CD14-positive monocyte (primary cell): Measurements from ENCODE around the gene OR10G3. TPM values are rescaled to one million over a fixed set of nuclear protein-coding genes. Genes with fewer than 3 reads are reported as not detected.
A peak's percentile ranks its signal among the peaks of the same experiment; 100 is the strongest.

Experiments used
- DNase-seq, 3 donors: peaks; one replicate each; pipeline ENCODE4 v3.0.0-alpha.2; 2011 to 2022
- H2AFZ ChIP-seq: 2 replicates; pipeline ENCODE4 v1.6.0; 2012; ENCODE audit warnings: mild to moderate bottlenecking, low read depth, low read length, inconsistent platforms; ENCODE audit not compliant: insufficient read depth, poor library complexity, severe bottlenecking
- H3K27ac ChIP-seq, 2 donors: 1 replicate in 1 of 2; 2 replicates in 1 of 2; pipeline ENCODE4 v1.5.1; 2012 to 2013; ENCODE audit warnings: low read length in 2 of 2, control low read depth in 1 of 2, inconsistent platforms in 1 of 2, low read depth in 1 of 2, mild to moderate bottlenecking in 1 of 2
- H3K27me3 ChIP-seq, 2 donors: one replicate each; pipeline versions ENCODE4 v1.6.0 to v1.6.1; 2011 to 2013; ENCODE audit warnings: low read length in 2 of 2; ENCODE audit not compliant: control insufficient read depth in 2 of 2, insufficient read depth in 2 of 2
- H3K36me3 ChIP-seq, 2 donors: replicated peaks in 1 of 2; 1 replicate in 1 of 2; 2 replicates in 1 of 2; pipeline versions ENCODE4 v1.5.1 to v1.6.1; 2012 to 2013; ENCODE audit warnings: low read length in 2 of 2, control low read depth in 1 of 2, inconsistent platforms in 1 of 2, mild to moderate bottlenecking in 1 of 2; ENCODE audit not compliant: insufficient read depth in 2 of 2, control insufficient read depth in 1 of 2
- H3K4me1 ChIP-seq, 2 donors: 1 replicate in 1 of 2; 2 replicates in 1 of 2; pipeline versions ENCODE4 v1.5.1 to v1.6.1; 2012 to 2013; ENCODE audit warnings: low read length in 2 of 2, control low read depth in 1 of 2, inconsistent platforms in 1 of 2, mild to moderate bottlenecking in 1 of 2, moderate library complexity in 1 of 2; ENCODE audit not compliant: insufficient read depth in 2 of 2, control insufficient read depth in 1 of 2
- H3K4me2 ChIP-seq: replicated peaks from 2 replicates; pipeline ENCODE3; 2012; ENCODE audit warnings: low read length, moderate library complexity, mild to moderate bottlenecking; ENCODE audit not compliant: poor library complexity, severe bottlenecking; ENCODE audit errors: extremely low read depth
- H3K4me3 ChIP-seq, 3 experiments: fragments of 200-600 bp in 1 of 3; sonication (generic) in 1 of 3; replicated peaks in 1 of 3; 1 replicate in 2 of 3; 2 replicates in 1 of 3; pipeline ENCODE4 v1.5.1; 2011 to 2013; ENCODE audit warnings: low read length in 3 of 3, mild to moderate bottlenecking in 3 of 3, control low read depth in 2 of 3, low read depth in 2 of 3, inconsistent platforms in 1 of 3, moderate library complexity in 1 of 3
- H3K79me2 ChIP-seq: 2 replicates; pipeline ENCODE4 v1.6.0; 2012; ENCODE audit warnings: mild to moderate bottlenecking, control low read depth, inconsistent platforms, low read length, moderate library complexity; ENCODE audit not compliant: insufficient read depth
- H3K9ac ChIP-seq: 2 replicates; pipeline ENCODE4 v1.6.0; 2017; ENCODE audit warnings: low read length, mild to moderate bottlenecking; ENCODE audit not compliant: insufficient read depth, poor library complexity, severe bottlenecking
- H3K9me3 ChIP-seq, 2 donors: replicated peaks in 1 of 2; 1 replicate in 1 of 2; 2 replicates in 1 of 2; pipeline versions ENCODE4 v1.5.1 to v1.6.1; 2012 to 2013; ENCODE audit warnings: low read length in 2 of 2, control low read depth in 1 of 2; ENCODE audit not compliant: control insufficient read depth in 1 of 2, insufficient read depth in 1 of 2
- H4K20me1 ChIP-seq: 2 replicates; pipeline ENCODE4 v1.6.0; 2012; ENCODE audit warnings: mild to moderate bottlenecking, low read length, control low read depth, moderate library complexity; ENCODE audit not compliant: insufficient read depth
- H3K27ac Mint-ChIP-seq, 7 donors: one replicate each; pipeline ENCODE4 v1.8.0; 2020; ENCODE audit warnings: mild to moderate bottlenecking in 7 of 7, mixed read lengths in 7 of 7, moderate library complexity in 6 of 7, inconsistent platforms in 2 of 7
- H3K27me3 Mint-ChIP-seq, 3 donors: one replicate each; pipeline ENCODE4 v1.8.0; 2021 to 2022; ENCODE audit warnings: low read depth in 3 of 3, mild to moderate bottlenecking in 3 of 3, mixed read lengths in 3 of 3, moderate library complexity in 3 of 3, inconsistent platforms in 1 of 3
- H3K36me3 Mint-ChIP-seq, 2 donors: one replicate each; pipeline ENCODE4 v1.8.0; 2020; ENCODE audit warnings: mixed read lengths in 2 of 2, inconsistent platforms in 1 of 2, mild to moderate bottlenecking in 1 of 2
- H3K4me1 Mint-ChIP-seq: one replicate; pipeline ENCODE4 v1.8.0; 2020; ENCODE audit warnings: mild to moderate bottlenecking, mixed read lengths
- H3K4me3 Mint-ChIP-seq, 2 donors: one replicate each; pipeline ENCODE4 v1.8.0; 2020; ENCODE audit warnings: mild to moderate bottlenecking in 2 of 2, mixed read lengths in 2 of 2, moderate library complexity in 1 of 2
- H3K9me3 Mint-ChIP-seq, 7 donors: one replicate each; pipeline ENCODE4 v1.8.0; 2020 to 2022; ENCODE audit warnings: mixed read lengths in 7 of 7, mild to moderate bottlenecking in 6 of 7, moderate library complexity in 6 of 7, inconsistent platforms in 2 of 7
- WGBS: methylation state at CpG from one replicate; pipeline ENCODE4 v1.1.5; 2013; ENCODE audit warnings: missing lambda C conversion rate; ENCODE audit not compliant: insufficient coverage; 5-methylcytosine and 5-hydroxymethylcytosine counted together
- intact Hi-C, 2 donors: fragments of 100-400 bp; cut with micrococcal nuclease; formaldehyde crosslinking; loops; one replicate each; pipeline versions ENCODE4 v1.15.0 to v1.15.1; 2023
- polyA plus RNA-seq, 3 donors: library from polyadenylated mRNA; depleted of rRNA in 1 of 3; unstranded in 2 of 3; stranded (reverse) in 1 of 3; fragments of 300-500 nt in 2 of 3; fragments of >200 nt in 1 of 3; fragmentation: Illumina TruSeq in 2 of 3; gene quantifications; 1 replicate in 2 of 3; 2 replicates in 1 of 3; pipeline ENCODE4 v1.2.3, GENCODE V29; 2012 to 2021
- TF ChIP-seq, protein P1 (sequence below): fragments of 200-600 bp; IDR thresholded peaks from one replicate; pipeline ENCODE4 v1.8.0; 2022; ENCODE audit warnings: antibody characterized with exemption, mild to moderate bottlenecking

The OR10G3 gene
- polyA plus RNA-seq, 3 donors = not detected

DNA sequence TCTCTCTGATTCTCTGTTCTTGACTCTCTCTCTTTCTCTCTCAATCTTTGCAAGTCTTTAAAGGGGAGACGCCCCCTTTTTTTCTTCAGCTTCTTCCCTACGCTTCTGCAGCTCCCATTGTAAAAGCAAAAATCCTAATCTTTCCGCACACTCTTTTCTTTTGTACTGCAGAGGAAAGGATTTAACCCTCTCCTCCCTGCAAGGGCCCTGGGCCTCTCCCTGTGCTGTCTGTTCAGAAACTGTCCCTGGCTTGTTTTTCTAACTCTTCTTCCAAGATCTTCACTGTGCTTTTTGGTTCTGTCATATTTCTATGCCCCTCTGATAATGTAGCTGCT lies 42.8 kb downstream of the OR10G3 start:
- H3K4me3 ChIP-seq = no peak overlapping the region
- peak overlapping the region; percentile 12 for H2AFZ ChIP-seq
- Mint-ChIP-seq H3K27me3 (peaks cover 40 to 63% (median 43%) of the 10 kb centered on the region in 3 donors), H3K27ac (no peak overlapping the region), H3K36me3 (no peaks in the 10 kb centered on the region), H3K4me3 (peak overlapping the region in 1 of 2 donors; percentile 65), H3K9me3 (peaks cover 0 to 7% (median 0%) of the 10 kb centered on the region in 7 donors), H3K4me1 (peaks cover 14% of the 10 kb centered on the region)
- H3K27me3 ChIP-seq = peaks cover 63 to 64% of the 10 kb centered on the region in 2 donors
- TF ChIP-seq, protein P1, sequence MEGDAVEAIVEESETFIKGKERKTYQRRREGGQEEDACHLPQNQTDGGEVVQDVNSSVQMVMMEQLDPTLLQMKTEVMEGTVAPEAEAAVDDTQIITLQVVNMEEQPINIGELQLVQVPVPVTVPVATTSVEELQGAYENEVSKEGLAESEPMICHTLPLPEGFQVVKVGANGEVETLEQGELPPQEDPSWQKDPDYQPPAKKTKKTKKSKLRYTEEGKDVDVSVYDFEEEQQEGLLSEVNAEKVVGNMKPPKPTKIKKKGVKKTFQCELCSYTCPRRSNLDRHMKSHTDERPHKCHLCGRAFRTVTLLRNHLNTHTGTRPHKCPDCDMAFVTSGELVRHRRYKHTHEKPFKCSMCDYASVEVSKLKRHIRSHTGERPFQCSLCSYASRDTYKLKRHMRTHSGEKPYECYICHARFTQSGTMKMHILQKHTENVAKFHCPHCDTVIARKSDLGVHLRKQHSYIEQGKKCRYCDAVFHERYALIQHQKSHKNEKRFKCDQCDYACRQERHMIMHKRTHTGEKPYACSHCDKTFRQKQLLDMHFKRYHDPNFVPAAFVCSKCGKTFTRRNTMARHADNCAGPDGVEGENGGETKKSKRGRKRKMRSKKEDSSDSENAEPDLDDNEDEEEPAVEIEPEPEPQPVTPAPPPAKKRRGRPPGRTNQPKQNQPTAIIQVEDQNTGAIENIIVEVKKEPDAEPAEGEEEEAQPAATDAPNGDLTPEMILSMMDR = no peak
- no peak overlapping the region for H3K4me2 ChIP-seq
- H3K4me1 ChIP-seq = no peaks in the 10 kb centered on the region
- no peak overlapping the region for H3K9ac ChIP-seq
- no peak overlapping the region for H3K27ac ChIP-seq
- WGBS = 63% methylated on average over 1 of the region's 3 CpGs
- intact Hi-C loops = no loop called here
- H3K9me3 ChIP-seq = peaks cover 0 to 18% of the 10 kb centered on the region in 2 donors
- no peak for DNase-seq
- H3K36me3 ChIP-seq = no peaks in the 10 kb centered on the region
- no peaks in the 10 kb centered on the region for H4K20me1 ChIP-seq
- no peaks in the 10 kb centered on the region for H3K79me2 ChIP-seq

DNA sequence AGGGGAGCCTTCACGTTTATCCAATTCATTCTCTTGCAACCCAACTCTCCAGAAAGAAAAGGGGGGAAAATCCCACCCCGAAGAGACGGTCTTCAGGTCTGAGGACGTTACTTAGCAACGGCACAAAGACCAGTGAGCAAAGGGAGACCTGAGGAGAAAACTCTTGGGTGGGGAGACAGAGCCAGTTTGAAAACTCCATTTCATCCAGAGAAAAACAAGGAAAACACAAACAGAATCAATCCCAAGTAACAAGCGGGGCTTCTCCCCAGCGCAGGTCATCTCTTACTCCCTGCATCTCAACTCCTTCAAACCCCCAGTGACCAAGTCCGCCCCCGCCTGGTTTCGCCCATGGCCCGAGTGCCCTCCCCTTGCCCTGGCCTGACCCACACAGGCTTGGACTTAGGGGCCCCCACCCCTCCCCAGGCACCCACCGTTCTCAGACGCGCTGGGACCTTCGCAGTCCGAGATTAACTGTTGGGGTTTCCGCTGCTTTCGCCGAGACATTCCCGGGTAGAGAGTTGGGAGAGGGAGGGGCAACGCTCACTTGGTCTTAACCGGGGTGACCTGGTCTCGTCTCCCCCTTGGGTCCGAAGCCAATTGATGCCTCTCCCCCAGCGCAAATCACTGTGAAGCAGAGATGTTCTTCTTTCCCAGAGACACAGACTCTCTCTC lies 43.3 kb downstream of the OR10G3 start:
- Histone ChIP-seq H3K9me3 (peaks cover 0 to 18% of the 10 kb centered on the region in 2 donors), H3K36me3 (no peaks in the 10 kb centered on the region), H3K4me3 (no peak overlapping the region), H3K4me2 (no peak overlapping the region), H3K27ac (no peak overlapping the region), H4K20me1 (no peaks in the 10 kb centered on the region), H3K79me2 (no peaks in the 10 kb centered on the region), H3K4me1 (no peaks in the 10 kb centered on the region), H2AFZ (peak overlapping the region; percentile 12), H3K9ac (no peak overlapping the region), H3K27me3 (peaks cover 63 to 64% of the 10 kb centered on the region in 2 donors)
- no peaks in the 10 kb centered on the region for H3K36me3 Mint-ChIP-seq
- no peak overlapping the region for H3K27ac Mint-ChIP-seq
- 8% methylated on average over 14 of the region's 25 CpGs for WGBS
- TF ChIP-seq, protein P1 = no peak
- peaks cover 0 to 7% (median 0%) of the 10 kb centered on the region in 7 donors for H3K9me3 Mint-ChIP-seq
- H3K4me3 Mint-ChIP-seq = peak overlapping the region in 1 of 2 donors; percentile 65
- intact Hi-C loops = no loop called here
- no peak for DNase-seq
- H3K4me1 Mint-ChIP-seq = peaks cover 14% of the 10 kb centered on the region
- peaks cover 40 to 63% (median 43%) of the 10 kb centered on the region in 3 donors for H3K27me3 Mint-ChIP-seq
